K562 (cell line): Measurements from ENCODE around the gene WDR13. TPM values are rescaled to one million over a fixed set of nuclear protein-coding genes. Genes with fewer than 3 reads are reported as not detected.
A peak's percentile ranks its signal among the peaks of the same experiment; 100 is the strongest.

Experiments
- CBFB ChIP-seq: sonication (generic); formaldehyde crosslinking; IDR thresholded peaks from 2 replicates; pipeline ENCODE4 v1.4.0; 2020; ENCODE audit warnings: mild to moderate bottlenecking, missing genetic modification reagents
- CHCHD3 ChIP-seq: fragments of 250-450 bp; sonication (Bioruptor Pico); IDR thresholded peaks from 2 replicates; pipeline ENCODE4 v2.1.2; 2022; ENCODE audit warnings: mild to moderate bottlenecking
- CHD2 ChIP-seq: IDR thresholded peaks from 2 replicates; pipeline ENCODE4 v1.6.1; 2011; ENCODE audit warnings: low read depth, low read length
- CREM ChIP-seq: IDR thresholded peaks from 2 replicates; pipeline ENCODE4 v1.6.1; 2014; ENCODE audit warnings: antibody characterized with exemption, low read depth
- DIDO1 ChIP-seq: fragments of 450-650 bp; IDR thresholded peaks from 2 replicates; pipeline ENCODE4 v1.6.1; 2016; ENCODE audit warnings: low read depth, missing biosample characterization, missing genetic modification characterization
- HDAC2 ChIP-seq: fragments of 450-650 bp; IDR thresholded peaks from 2 replicates; pipeline ENCODE4 v1.6.1; 2016; ENCODE audit warnings: mild to moderate bottlenecking
- KAT8 ChIP-seq: fragments of 450-650 bp; IDR thresholded peaks from 2 replicates; pipeline ENCODE4 v1.6.1; 2016; ENCODE audit warnings: low read depth, mild to moderate bottlenecking
- MTA2 ChIP-seq: fragments of 450-650 bp; IDR thresholded peaks from 2 replicates; pipeline ENCODE4 v1.6.1; 2016; ENCODE audit warnings: low read depth
- MXI1 ChIP-seq: IDR thresholded peaks from 2 replicates; pipeline ENCODE4 v1.6.1; 2011; ENCODE audit warnings: low read depth, mild to moderate bottlenecking, improper control_type of control experiment, low read length
- NR2C1 ChIP-seq, 2 experiments: fragments of 450-650 bp; IDR thresholded peaks; 2 replicates each; pipeline ENCODE4 v1.6.1; 2017; ENCODE audit warnings: mild to moderate bottlenecking in 2 of 2, antibody characterized with exemption in 1 of 2, inconsistent platforms in 1 of 2, missing compliant biosample characterization in 1 of 2, missing genetic modification characterization in 1 of 2
- PHF20 ChIP-seq: fragments of 450-650 bp; IDR thresholded peaks from 2 replicates; pipeline ENCODE4 v1.6.1; 2018; ENCODE audit not compliant: partially characterized antibody
- POLR2H ChIP-seq: IDR thresholded peaks from 2 replicates; pipeline ENCODE4 v1.6.1; 2016; ENCODE audit warnings: missing genetic modification characterization, low read depth, mild to moderate bottlenecking, control low read depth, missing compliant biosample characterization, moderate library complexity
- SMARCA5 ChIP-seq: fragments of 450-650 bp; IDR thresholded peaks from 2 replicates; pipeline ENCODE4 v1.6.1; 2016
- SRSF7 ChIP-seq: fragments of 200-400 bp; formaldehyde crosslinking; optimal IDR thresholded peaks from 2 replicates; pipeline ENCODE3; 2017; ENCODE audit warnings: mild to moderate bottlenecking, low read depth, low read length
- TBP ChIP-seq: optimal IDR thresholded peaks from 2 replicates; pipeline ENCODE3; 2011; ENCODE audit warnings: low read depth, low read length, improper control_type of control experiment
- TCFL5 ChIP-seq: fragments of 250-450 bp; sonication (Bioruptor Pico); conservative IDR thresholded peaks from 2 replicates; pipeline ENCODE4 v1.6.1; 2021; ENCODE audit warnings: mild to moderate bottlenecking, moderate library complexity, matching md5 sums
- TOE1 ChIP-seq, 2 experiments: fragments of 450-650 bp in 1 of 2; sonication (generic) in 1 of 2; formaldehyde crosslinking in 1 of 2; IDR thresholded peaks; 2 replicates each; pipeline versions ENCODE4 v1.7.1 to v1.8.0; 2016 to 2022; ENCODE audit warnings: borderline replicate concordance in 2 of 2, mild to moderate bottlenecking in 2 of 2, antibody characterized with exemption in 1 of 2, inconsistent platforms in 1 of 2, low read depth in 1 of 2, missing genetic modification reagents in 1 of 2, moderate library complexity in 1 of 2
- ZBTB1 ChIP-seq: sonication (generic); formaldehyde crosslinking; IDR thresholded peaks from 2 replicates; pipeline ENCODE4 v1.8.1; 2023; ENCODE audit warnings: missing genetic modification reagents, low read depth, mild to moderate bottlenecking, borderline replicate concordance
- ZBTB17 ChIP-seq: fragments of 450-650 bp; formaldehyde crosslinking; IDR thresholded peaks from 2 replicates; pipeline ENCODE4 v1.4.0; 2020; ENCODE audit warnings: mild to moderate bottlenecking
- ZNF212 ChIP-seq: fragments of 450-650 bp; formaldehyde crosslinking; IDR thresholded peaks from 2 replicates; pipeline ENCODE4 v1.4.0; 2020; ENCODE audit warnings: mild to moderate bottlenecking
- ZNF354B ChIP-seq: fragments of 250-450 bp; sonication (Bioruptor Pico); IDR thresholded peaks from 2 replicates; pipeline ENCODE4 v1.4.0; 2020
- polyA plus RNA-seq, 8 experiments: library from polyadenylated mRNA; depleted of rRNA in 4 of 8; stranded (reverse) in 5 of 8; unstranded in 3 of 8; fragments of >200 nt; fragmentation: Nextera tagmentation in 2 of 8; fragmentation: Illumina TruSeq in 1 of 8; extraction: Ambion mirVana in 2 of 8; extraction: Trizol in 1 of 8; gene quantifications; 2 replicates each; pipeline versions ENCODE4 v1.2.1 to v1.2.3, GENCODE V29; 2011 to 2014; ENCODE audit warnings: inconsistent platforms in 1 of 8, missing spikeins in 1 of 8
- total RNA-seq, 7 experiments: library from RNA; depleted of rRNA in 6 of 7; stranded (reverse); fragments of >200 nt in 6 of 7; fragmentation: Illumina TruSeq in 2 of 7; extraction: Trizol in 2 of 7; gene quantifications; 2 replicates each; pipeline versions ENCODE4 v1.2.1 to v1.2.3, GENCODE V29; 2011 to 2021; ENCODE audit warnings: low replicate concordance in 1 of 7
- TF ChIP-seq, protein P1 (sequence below): IDR thresholded peaks from 3 replicates; pipeline ENCODE4 v1.6.1; 2011; ENCODE audit warnings: borderline replicate concordance, mild to moderate bottlenecking, moderate library complexity; ENCODE audit not compliant: insufficient read length; ENCODE audit errors: extremely low read depth
- TF ChIP-seq, protein P2 (sequence below): sonication (generic); formaldehyde crosslinking; IDR thresholded peaks from 2 replicates; pipeline ENCODE4 v1.8.0; 2022; ENCODE audit warnings: mild to moderate bottlenecking, low read depth, missing genetic modification reagents
- TF ChIP-seq, protein P3 (sequence below): IDR thresholded peaks from 3 replicates; pipeline ENCODE4 v1.6.1; 2011; ENCODE audit warnings: borderline replicate concordance, mild to moderate bottlenecking; ENCODE audit not compliant: insufficient read length, insufficient read depth

Gene WDR13
- total and polyA plus RNA-seq, 9 of the 15 experiments (the other 6 are each of a cell fraction or from before 2014, with no cell fraction given), result 7.4 to 70.5 (median 31.4) TPM

DNA sequence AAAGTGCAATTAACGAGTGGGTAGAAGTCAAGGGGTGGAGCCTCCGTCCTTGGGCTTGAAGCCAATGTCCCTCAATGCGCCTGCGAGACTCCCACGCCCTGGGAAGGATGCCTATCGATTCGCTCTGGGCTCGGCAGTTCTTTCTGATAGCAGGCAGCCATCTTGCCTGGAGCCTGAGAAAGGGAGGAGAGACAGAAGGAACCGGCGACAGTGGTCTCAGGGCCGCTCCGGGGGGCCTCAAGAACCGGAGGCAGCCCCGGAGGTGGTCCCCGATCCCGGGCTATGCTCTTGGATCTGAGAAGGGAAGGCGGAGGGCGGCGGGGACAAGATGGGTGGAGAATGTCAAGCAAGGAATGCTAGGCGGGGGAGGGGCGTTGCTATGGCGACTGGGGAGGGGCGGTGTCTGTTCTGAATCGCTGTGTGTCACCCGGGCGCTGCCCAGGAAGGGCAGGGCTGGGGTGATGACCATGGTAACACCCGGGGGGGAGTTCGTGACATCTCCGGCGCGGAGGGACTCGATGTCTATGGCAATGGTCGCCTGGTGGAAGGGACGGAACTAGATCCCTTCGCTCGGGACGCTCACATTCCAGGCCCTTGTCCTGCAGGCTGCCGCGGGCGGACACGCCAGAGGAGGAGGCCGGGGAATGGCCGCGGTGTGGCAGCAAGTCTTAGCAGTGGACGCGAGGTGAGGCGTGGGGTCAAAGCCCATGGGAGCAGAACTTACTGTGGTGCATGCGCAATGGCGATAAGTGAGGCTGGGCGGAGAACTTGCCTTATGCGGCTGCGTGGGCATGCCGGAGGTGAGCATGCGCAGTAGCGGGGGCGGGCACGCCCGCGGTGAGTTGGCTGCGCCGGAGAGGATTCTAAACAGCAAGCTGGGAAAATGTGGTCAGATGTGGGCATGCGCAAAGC lies at the start of gene WDR13 (continued):
- TF ChIP-seq POLR2H (tag) (peak; percentile 17; the same call in 1 of the 2 replicates), ZNF354B (CRISPR knock-in tag) (no peak), MTA2 (no peak), PHF20 (peak; percentile 66), SMARCA5 (peak; percentile 83), CBFB (no peak), NR2C1 (IDR thresholded peaks at IDR 0.05) (peak; percentile 50), NR2C1 (tag; IDR thresholded peaks at IDR 0.05) (peak; percentile 76), DIDO1 (tag) (peak; percentile 86), CHCHD3 (CRISPR knock-in tag) (no peak), MXI1 (peak; percentile 73; the same call in 1 of the 2 replicates), TCFL5 (CRISPR knock-in tag) (no peak), TOE1 (IDR thresholded peaks at IDR 0.05; ENCODE audit: borderline replicate concordance) (0 out of 2 replicates have a peak, but pooled peaks have one; percentile 45), TOE1 (CRISPR knock-in tag; IDR thresholded peaks at IDR 0.05; ENCODE audit: borderline replicate concordance, low read depth) (no peak), TBP (peak; percentile 42), ZBTB1 (CRISPR knock-in tag) (no peak), KAT8 (no peak), ZBTB17 (CRISPR knock-in tag) (peak; percentile 99), HDAC2 (no peak), CREM (peak; percentile 55), CHD2 (no peak), ZNF212 (CRISPR knock-in tag) (no peak), SRSF7 (no peak)
- TF ChIP-seq, protein P1, sequence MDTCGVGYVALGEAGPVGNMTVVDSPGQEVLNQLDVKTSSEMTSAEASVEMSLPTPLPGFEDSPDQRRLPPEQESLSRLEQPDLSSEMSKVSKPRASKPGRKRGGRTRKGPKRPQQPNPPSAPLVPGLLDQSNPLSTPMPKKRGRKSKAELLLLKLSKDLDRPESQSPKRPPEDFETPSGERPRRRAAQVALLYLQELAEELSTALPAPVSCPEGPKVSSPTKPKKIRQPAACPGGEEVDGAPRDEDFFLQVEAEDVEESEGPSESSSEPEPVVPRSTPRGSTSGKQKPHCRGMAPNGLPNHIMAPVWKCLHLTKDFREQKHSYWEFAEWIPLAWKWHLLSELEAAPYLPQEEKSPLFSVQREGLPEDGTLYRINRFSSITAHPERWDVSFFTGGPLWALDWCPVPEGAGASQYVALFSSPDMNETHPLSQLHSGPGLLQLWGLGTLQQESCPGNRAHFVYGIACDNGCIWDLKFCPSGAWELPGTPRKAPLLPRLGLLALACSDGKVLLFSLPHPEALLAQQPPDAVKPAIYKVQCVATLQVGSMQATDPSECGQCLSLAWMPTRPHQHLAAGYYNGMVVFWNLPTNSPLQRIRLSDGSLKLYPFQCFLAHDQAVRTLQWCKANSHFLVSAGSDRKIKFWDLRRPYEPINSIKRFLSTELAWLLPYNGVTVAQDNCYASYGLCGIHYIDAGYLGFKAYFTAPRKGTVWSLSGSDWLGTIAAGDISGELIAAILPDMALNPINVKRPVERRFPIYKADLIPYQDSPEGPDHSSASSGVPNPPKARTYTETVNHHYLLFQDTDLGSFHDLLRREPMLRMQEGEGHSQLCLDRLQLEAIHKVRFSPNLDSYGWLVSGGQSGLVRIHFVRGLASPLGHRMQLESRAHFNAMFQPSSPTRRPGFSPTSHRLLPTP, result no peak
- TF ChIP-seq, protein P2, sequence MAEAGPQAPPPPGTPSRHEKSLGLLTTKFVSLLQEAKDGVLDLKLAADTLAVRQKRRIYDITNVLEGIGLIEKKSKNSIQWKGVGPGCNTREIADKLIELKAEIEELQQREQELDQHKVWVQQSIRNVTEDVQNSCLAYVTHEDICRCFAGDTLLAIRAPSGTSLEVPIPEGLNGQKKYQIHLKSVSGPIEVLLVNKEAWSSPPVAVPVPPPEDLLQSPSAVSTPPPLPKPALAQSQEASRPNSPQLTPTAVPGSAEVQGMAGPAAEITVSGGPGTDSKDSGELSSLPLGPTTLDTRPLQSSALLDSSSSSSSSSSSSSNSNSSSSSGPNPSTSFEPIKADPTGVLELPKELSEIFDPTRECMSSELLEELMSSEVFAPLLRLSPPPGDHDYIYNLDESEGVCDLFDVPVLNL (CRISPR knock-in tag), result no peak
- TF ChIP-seq, protein P3, sequence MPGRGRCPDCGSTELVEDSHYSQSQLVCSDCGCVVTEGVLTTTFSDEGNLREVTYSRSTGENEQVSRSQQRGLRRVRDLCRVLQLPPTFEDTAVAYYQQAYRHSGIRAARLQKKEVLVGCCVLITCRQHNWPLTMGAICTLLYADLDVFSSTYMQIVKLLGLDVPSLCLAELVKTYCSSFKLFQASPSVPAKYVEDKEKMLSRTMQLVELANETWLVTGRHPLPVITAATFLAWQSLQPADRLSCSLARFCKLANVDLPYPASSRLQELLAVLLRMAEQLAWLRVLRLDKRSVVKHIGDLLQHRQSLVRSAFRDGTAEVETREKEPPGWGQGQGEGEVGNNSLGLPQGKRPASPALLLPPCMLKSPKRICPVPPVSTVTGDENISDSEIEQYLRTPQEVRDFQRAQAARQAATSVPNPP, result no peak
